Keratinocyte (primary cell): ENCODE data around the gene ARPC5L. TPM values are rescaled to one million over a fixed set of nuclear protein-coding genes. Genes with fewer than 3 reads are reported as not detected.
"Not testable (repeated sequence)": the region's sequence is repeated elsewhere in the genome, so short reads cannot be mapped to it uniquely, and the experiment has no call there.

ENCODE experiments used
- DNase-seq: peaks from one replicate; pipeline ENCODE4 v3.0.0-alpha.2; 2011; ENCODE audit warnings: low read depth, missing footprints, low spot score
- FAIRE-seq: peaks from 2 replicates; lab custom pipeline; 2011; peaks lifted over from hg19 to GRCh38; lab: Jason Lieb, UNC
- H2AFZ ChIP-seq: 2 replicates; pipeline ENCODE4 v1.6.0; 2012; ENCODE audit warnings: low read length, control low read depth, inconsistent platforms; ENCODE audit not compliant: control insufficient read depth
- H3K27ac ChIP-seq: 2 replicates; pipeline ENCODE4 v1.5.1; 2011; ENCODE audit warnings: low read length; ENCODE audit not compliant: control insufficient read depth, insufficient read depth
- H3K27me3 ChIP-seq: 3 replicates; pipeline ENCODE4 v1.6.0; 2011; ENCODE audit warnings: low read length; ENCODE audit not compliant: control insufficient read depth, insufficient read depth; ENCODE audit errors: extremely low read depth
- H3K36me3 ChIP-seq, 2 experiments: 2 replicates in 1 of 2; 3 replicates in 1 of 2; pipeline ENCODE4 v1.5.1; 2011; ENCODE audit warnings: low read length in 2 of 2, mild to moderate bottlenecking in 1 of 2; ENCODE audit not compliant: control insufficient read depth in 2 of 2, insufficient read depth in 2 of 2; ENCODE audit errors: extremely low read depth in 1 of 2
- H3K4me1 ChIP-seq: 3 replicates; pipeline ENCODE4 v1.5.1; 2011; ENCODE audit warnings: low read length; ENCODE audit not compliant: control insufficient read depth, insufficient read depth; ENCODE audit errors: extremely low read depth
- H3K4me2 ChIP-seq: 3 replicates; pipeline ENCODE4 v1.6.0; 2011; ENCODE audit warnings: low read depth, low read length; ENCODE audit not compliant: control insufficient read depth, insufficient read depth; ENCODE audit errors: extremely low read depth
- H3K4me3 ChIP-seq, 3 experiments: fragments of 200-600 bp in 1 of 3; sonication (generic) in 1 of 3; 2 replicates in 2 of 3; 3 replicates in 1 of 3; pipeline ENCODE4 v1.5.1; 2011 to 2016; ENCODE audit warnings: low read length in 3 of 3, mild to moderate bottlenecking in 3 of 3, control low read depth in 2 of 3, inconsistent platforms in 1 of 3, low read depth in 1 of 3, mixed read lengths in 1 of 3, mixed run types in 1 of 3, moderate library complexity in 1 of 3; ENCODE audit not compliant: control insufficient read depth in 2 of 3, insufficient read depth in 2 of 3; ENCODE audit errors: extremely low read depth in 1 of 3
- H3K79me2 ChIP-seq: 2 replicates; pipeline ENCODE4 v1.6.0; 2012; ENCODE audit warnings: low read length; ENCODE audit not compliant: control insufficient read depth, insufficient read depth
- H3K9ac ChIP-seq: 3 replicates; pipeline ENCODE4 v1.6.0; 2011; ENCODE audit warnings: low read length; ENCODE audit not compliant: control insufficient read depth, insufficient read depth; ENCODE audit errors: extremely low read depth
- H3K9me1 ChIP-seq: 3 replicates; pipeline ENCODE4 v1.6.0; 2011; ENCODE audit warnings: low read length; ENCODE audit not compliant: control insufficient read depth, insufficient read depth; ENCODE audit errors: extremely low read depth
- H3K9me3 ChIP-seq: 2 replicates; pipeline ENCODE4 v1.5.1; 2012; ENCODE audit warnings: low read depth, low read length; ENCODE audit not compliant: control insufficient read depth
- H4K20me1 ChIP-seq: 3 replicates; pipeline ENCODE4 v1.6.0; 2011; ENCODE audit warnings: low read length; ENCODE audit not compliant: control insufficient read depth, insufficient read depth; ENCODE audit errors: extremely low read depth
- CTCF ChIP-seq, 3 experiments: IDR thresholded peaks in 1 of 3; conservative IDR thresholded peaks in 1 of 3; optimal IDR thresholded peaks in 1 of 3; 2 replicates in 2 of 3; 3 replicates in 1 of 3; pipeline versions ENCODE3 to v1.5.1; 2011; ENCODE audit warnings: low read length in 3 of 3, mild to moderate bottlenecking in 3 of 3, moderate library complexity in 2 of 3, control low read depth in 1 of 3, inconsistent platforms in 1 of 3; ENCODE audit not compliant: insufficient read depth in 2 of 3; ENCODE audit errors: extremely low read depth in 1 of 3
- EZH2 ChIP-seq: IDR thresholded peaks from one replicate; pipeline ENCODE4 v1.6.1; 2012; ENCODE audit warnings: inconsistent platforms, mild to moderate bottlenecking, low read length, moderate library complexity
- dilution Hi-C: fragments of 300-500 bp; cut with MboI; formaldehyde crosslinking; loops from one replicate; pipeline ENCODE4 v1.7.0; 2020; ENCODE audit warnings: low sequenced_read_pairs; ENCODE audit not compliant: extremely low pct_ligation_motif_present
- polyA plus RNA-seq, 5 experiments: library from polyadenylated mRNA; depleted of rRNA in 3 of 5; stranded (reverse) in 3 of 5; stranded (forward) in 1 of 5; unstranded in 1 of 5; fragments of >200 nt; gene quantifications; 1 replicate in 1 of 5; 2 replicates in 3 of 5; 3 replicates in 1 of 5; pipeline versions ENCODE4 v1.2.1 to v1.2.3, GENCODE V29; 2011 to 2012; ENCODE audit warnings: missing spikeins in 2 of 5, low read depth in 1 of 5, low replicate concordance in 1 of 5
- small RNA-seq, 3 experiments: library from RNA; depleted of rRNA; stranded (forward); fragments of <200 nt; gene quantifications; one replicate each; pipeline ENCODE3, GENCODE V24; 2012; ENCODE audit warnings: low read depth in 3 of 3, low replicate concordance in 1 of 3; ENCODE audit not compliant: insufficient read length in 3 of 3

Gene ARPC5L
- polyA plus RNA-seq, 1 donor (not counting 4 experiments of a cell fraction or from before 2014, with no cell fraction given) = 102 TPM

- Histone ChIP-seq H2AFZ (no peak overlapping the region), H3K27ac (no peak overlapping the region), H3K4me3 (no peak overlapping the region), H3K4me2 (no peak overlapping the region), H3K4me1 (no peaks in the 10 kb centered on the region), H3K9ac (no peak overlapping the region), H3K36me3 (peaks cover 5 to 18% of the 10 kb centered on the region in 2 experiments), H4K20me1 (no peaks in the 10 kb centered on the region), H3K9me1 (no peaks in the 10 kb centered on the region), H3K79me2 (no peaks in the 10 kb centered on the region), H3K27me3 (no peaks in the 10 kb centered on the region), H3K9me3 (no peaks in the 10 kb centered on the region)
- dilution Hi-C loops = no loop called here
- DNase-seq (no peak), FAIRE-seq (no peak)
- no peak for TF ChIP-seq CTCF (optimal IDR thresholded peaks at IDR 0.05 in 1 of 3, IDR thresholded peaks at IDR 0.05 in 1 of 3, conservative IDR thresholded peaks at IDR 0.05 in 1 of 3; ENCODE audit: extremely low read depth in 1 of 3, insufficient read depth in 2 of 3, low read length in 3 of 3)
- TF ChIP-seq EZH2 = no peak
Measured at GRCh38 chr9:124914753-124915405, 52.9 kb downstream of the ARPC5L start.

- H3K27ac ChIP-seq, H3K4me1 ChIP-seq, FAIRE-seq, H3K4me3 ChIP-seq, H3K36me3 ChIP-seq, H3K79me2 ChIP-seq, H3K9ac ChIP-seq, H3K4me2 ChIP-seq, H4K20me1 ChIP-seq, H2AFZ ChIP-seq, dilution Hi-C loops, H3K9me3 ChIP-seq, DNase-seq, H3K9me1 ChIP-seq, H3K27me3 ChIP-seq: not testable (repeated sequence)
Measured at GRCh38 chr9:124920394-124920793, 58.5 kb downstream of the ARPC5L start.

Small RNA genes lying within 50 kb of the gene (small RNA-seq; reads per million reads assigned to genes)
- 0 reads per million in 3 experiments for gene RNU4-82P

Other genes starting within 250 kb of the ARPC5L start
- gene NR6A1, start 90.8 kb upstream of the ARPC5L start, polyA plus RNA-seq = 1.1 to 1.9 TPM (median 1.8 TPM) in 3 replicates
- gene OLFML2A, start 85.0 kb upstream of the ARPC5L start, polyA plus RNA-seq = 0.59 to 3.1 TPM (median 1.1 TPM) in 3 replicates
- not detected in 3 replicates for gene WDR38, start 8.7 kb upstream of the ARPC5L start, polyA plus RNA-seq
- gene RPL35, start 173 bp upstream of the ARPC5L start, polyA plus RNA-seq = 2,334 to 5,073 TPM (median 3,325 TPM) in 3 replicates
- gene GOLGA1, start 79.0 kb downstream of the ARPC5L start, polyA plus RNA-seq = 7.4 to 8.5 TPM (median 7.6 TPM) in 3 replicates